AG20443 (cell line): ENCODE measurements around the gene CAMKK2.
"Not testable (repeated sequence)": the region's sequence is repeated elsewhere in the genome, so short reads cannot be mapped to it uniquely, and the experiment has no call there.

Experiments used
- DNase-seq: peaks from one replicate; pipeline ENCODE4 v3.0.0; 2012; ENCODE audit warnings: low spot score, mixed read lengths

CAMKK2 gene

GRCh38 chr12:121279071-121279375, 17.5 kb downstream of the CAMKK2 start:
- peak; percentile 77 for DNase-seq

- DNase-seq, result no peak
These were observed 18.1 kb downstream of the CAMKK2 start for GRCh38 chr12:121278169-121279070.

GRCh38 chr12:121277374-121277759, 19.1 kb downstream of the CAMKK2 start:
- no peak for DNase-seq

- no peak for DNase-seq
These were observed 22.3 kb downstream of the CAMKK2 start for GRCh38 chr12:121274036-121274763.

GRCh38 chr12:121273364-121273896, 23.1 kb downstream of the CAMKK2 start:
- DNase-seq, result no peak

GRCh38 chr12:121267822-121268221, 28.7 kb downstream of the CAMKK2 start:
- DNase-seq, result no peak

GRCh38 chr12:121264951-121265515, 31.5 kb downstream of the CAMKK2 start:
- no peak for DNase-seq

- DNase-seq, result no peak
These were observed 32.4 kb downstream of the CAMKK2 start for GRCh38 chr12:121264135-121264534.

- no peak for DNase-seq
These were observed 33.1 kb downstream of the CAMKK2 start for GRCh38 chr12:121263206-121263935.

GRCh38 chr12:121261398-121261797, 35.1 kb downstream of the CAMKK2 start:
- no peak for DNase-seq

GRCh38 chr12:121260091-121260490, 36.4 kb downstream of the CAMKK2 start:
- no peak for DNase-seq

- no peak for DNase-seq
These were observed 37.4 kb downstream of the CAMKK2 start for GRCh38 chr12:121259074-121259473.

GRCh38 chr12:121257704-121258449, 38.6 kb downstream of the CAMKK2 start:
- not testable (repeated sequence) for DNase-seq

- no peak for DNase-seq
These were observed 41.1 kb downstream of the CAMKK2 start for GRCh38 chr12:121255433-121255832.

GRCh38 chr12:121253638-121254335, 42.7 kb downstream of the CAMKK2 start:
- DNase-seq, result no peak

- no peak for DNase-seq
These were observed 43.7 kb downstream of the CAMKK2 start for GRCh38 chr12:121252712-121253345.

- no peak for DNase-seq
These were observed 44.7 kb downstream of the CAMKK2 start for GRCh38 chr12:121251838-121252237.

- no peak for DNase-seq
These were observed 46.1 kb downstream of the CAMKK2 start for GRCh38 chr12:121250359-121250758.

GRCh38 chr12:121248622-121249021, 47.9 kb downstream of the CAMKK2 start:
- DNase-seq, result no peak

- DNase-seq, result no peak
These were observed 49.5 kb downstream of the CAMKK2 start for GRCh38 chr12:121246893-121247557.
